Hindlimb muscle (tissue), 1 donor: ENCODE data around the gene SH3PXD2B. TPM values are rescaled to one million over a fixed set of nuclear protein-coding genes. Genes with fewer than 3 reads are reported as not detected.
"Not testable (repeated sequence)": the region's sequence is repeated elsewhere in the genome, so short reads cannot be mapped to it uniquely, and the experiment has no call there.

ENCODE experiments used
- DNase-seq: peaks from one replicate; pipeline ENCODE4 v3.0.0-alpha.2; 2013
- polyA plus RNA-seq: library from polyadenylated mRNA; unstranded; fragments of 120-200 nt; gene quantifications from one replicate; pipeline ENCODE4 v1.2.1, GENCODE V29; 2013; ENCODE audit not compliant: insufficient read length

Gene SH3PXD2B
- polyA plus RNA-seq, 1 donor: 31.8 TPM

- DNase-seq: peak; percentile 96
These were observed 36.2 kb downstream of the SH3PXD2B start for GRCh38 chr5:172417983-172418630.

- no peak for DNase-seq
These were observed 37.0 kb downstream of the SH3PXD2B start for GRCh38 chr5:172417130-172417841.

GRCh38 chr5:172415362-172416275, 38.7 kb downstream of the SH3PXD2B start:
- DNase-seq: no peak

- DNase-seq: peak; percentile 81
These were observed 39.6 kb downstream of the SH3PXD2B start for GRCh38 chr5:172414531-172415361.

GRCh38 chr5:172413601-172414171, 40.6 kb downstream of the SH3PXD2B start:
- DNase-seq: no peak

- peak; percentile 91 for DNase-seq
These were observed 41.5 kb downstream of the SH3PXD2B start for GRCh38 chr5:172412724-172413286.

- no peak for DNase-seq
These were observed 42.7 kb downstream of the SH3PXD2B start for GRCh38 chr5:172411484-172412072.

GRCh38 chr5:172410662-172411483, 43.5 kb downstream of the SH3PXD2B start:
- no peak for DNase-seq

- DNase-seq: no peak
These were observed 44.2 kb downstream of the SH3PXD2B start for GRCh38 chr5:172410160-172410559.

- not testable (repeated sequence) for DNase-seq
These were observed 44.8 kb downstream of the SH3PXD2B start for GRCh38 chr5:172409477-172409876.

- DNase-seq: no peak
These were observed 46.5 kb downstream of the SH3PXD2B start for GRCh38 chr5:172407822-172408221.

- no peak for DNase-seq
These were observed 47.1 kb downstream of the SH3PXD2B start for GRCh38 chr5:172407241-172407691.

- DNase-seq: no peak
These were observed 48.9 kb downstream of the SH3PXD2B start for GRCh38 chr5:172405226-172406107.

GRCh38 chr5:172404746-172405145, 49.6 kb downstream of the SH3PXD2B start:
- DNase-seq: no peak

GRCh38 chr5:172403817-172404216, 50.5 kb downstream of the SH3PXD2B start:
- peak; percentile 79 for DNase-seq

- peak; percentile 97 for DNase-seq
These were observed 51.0 kb downstream of the SH3PXD2B start for GRCh38 chr5:172403189-172403796.

GRCh38 chr5:172402531-172403188, 51.7 kb downstream of the SH3PXD2B start:
- DNase-seq: no peak

GRCh38 chr5:172402031-172402430, 52.3 kb downstream of the SH3PXD2B start:
- DNase-seq: not testable (repeated sequence)
